HG02981 (cell line): ENCODE measurements around the gene MIER3.

Source experiments
- ATAC-seq: cut with Tn5 transposase; IDR thresholded peaks from one replicate; pipeline ENCODE4 v1.9.1; 2021; ENCODE audit warnings: mild to moderate bottlenecking, moderate library complexity; ENCODE audit not compliant: unreplicated experiment

The MIER3 gene

DNA sequence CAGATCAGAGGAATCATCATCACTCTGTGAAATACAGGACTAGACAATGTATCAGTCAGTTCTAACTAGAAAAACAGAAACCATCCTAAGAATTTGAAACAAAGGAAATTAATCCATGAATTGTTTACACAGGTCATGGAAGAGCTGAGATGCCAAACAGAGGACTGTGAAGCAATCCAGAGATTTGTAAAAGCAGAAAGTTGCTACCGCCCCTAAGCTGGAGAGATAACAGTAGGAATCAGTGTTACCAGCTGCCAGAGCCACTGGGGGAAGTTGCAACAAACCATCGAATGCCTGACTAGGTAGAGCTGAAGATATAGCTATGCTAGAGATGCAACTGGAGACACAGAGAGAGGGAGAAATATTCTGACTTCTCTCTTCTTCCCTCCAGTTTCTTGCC, 10.4 kb upstream of the MIER3 start:
- no peak for ATAC-seq

GRCh38 chr5:56961746-56962145, 9.8 kb upstream of the MIER3 start:
- ATAC-seq: no peak

GRCh38 chr5:56959326-56959725, 7.4 kb upstream of the MIER3 start:
- ATAC-seq: no peak

- ATAC-seq: no peak
Measured at GRCh38 chr5:56958595-56958994, 6.7 kb upstream of the MIER3 start.

DNA sequence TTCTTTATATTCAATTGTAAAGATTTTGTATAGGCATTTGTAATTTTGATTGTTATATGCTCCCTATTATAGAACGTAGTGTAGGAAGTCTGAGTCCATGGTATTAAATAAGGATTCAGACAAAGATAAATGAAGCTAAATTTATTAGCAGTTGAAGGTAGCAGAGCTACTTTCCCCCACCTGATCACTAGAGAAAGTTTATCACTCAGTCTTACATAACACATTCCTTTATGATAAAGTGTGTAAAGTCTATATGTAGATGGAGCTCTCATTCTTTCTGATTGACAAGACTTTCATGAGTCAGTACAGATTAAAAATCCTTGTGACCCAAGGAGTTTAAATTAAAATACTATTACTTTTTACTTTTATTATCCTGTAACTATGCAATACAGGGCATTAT, 2.3 kb upstream of the MIER3 start:
- no peak for ATAC-seq

DNA sequence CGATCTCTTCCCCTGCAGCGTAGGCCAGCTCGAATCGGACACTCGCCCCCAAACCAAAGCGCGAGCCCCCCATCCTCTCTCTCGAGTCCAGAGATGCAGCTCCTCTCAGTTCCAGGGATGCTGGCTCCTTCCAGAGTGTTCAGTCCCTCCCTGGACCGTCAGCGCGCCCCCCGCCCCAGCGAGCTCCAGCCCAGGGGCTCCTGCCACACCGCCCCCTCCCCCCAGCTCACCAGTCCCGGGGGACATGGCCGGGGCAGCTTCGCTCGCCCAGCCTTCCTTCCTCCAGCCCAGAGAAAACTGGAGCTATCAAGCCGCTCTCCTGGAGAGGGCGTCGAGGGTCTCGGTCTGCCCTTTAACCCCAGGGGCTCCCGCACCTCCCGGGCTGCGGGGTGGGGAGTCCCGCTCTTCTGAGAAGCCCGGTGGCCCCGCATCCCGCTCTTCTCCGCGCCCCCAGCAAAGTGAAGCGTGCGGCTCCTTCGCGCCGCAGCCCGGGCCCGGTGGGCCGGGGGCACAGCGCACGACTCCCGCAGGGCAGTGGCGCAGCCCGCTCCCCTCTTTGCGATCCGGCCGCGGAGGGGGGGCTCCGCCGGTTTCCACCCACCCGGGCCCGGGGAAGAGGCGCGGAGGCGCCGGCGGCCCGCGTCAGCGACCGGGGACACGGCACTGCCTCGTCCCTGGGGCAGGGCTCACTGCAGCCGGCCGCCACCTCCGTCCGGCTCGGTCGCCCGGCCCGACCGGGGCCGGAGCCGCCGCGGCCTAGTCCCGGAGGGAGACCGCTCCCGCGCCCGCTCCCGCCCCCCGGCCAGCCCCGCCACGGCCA, 587 bp downstream of the MIER3 start:
- peak; percentile 44 for ATAC-seq

DNA sequence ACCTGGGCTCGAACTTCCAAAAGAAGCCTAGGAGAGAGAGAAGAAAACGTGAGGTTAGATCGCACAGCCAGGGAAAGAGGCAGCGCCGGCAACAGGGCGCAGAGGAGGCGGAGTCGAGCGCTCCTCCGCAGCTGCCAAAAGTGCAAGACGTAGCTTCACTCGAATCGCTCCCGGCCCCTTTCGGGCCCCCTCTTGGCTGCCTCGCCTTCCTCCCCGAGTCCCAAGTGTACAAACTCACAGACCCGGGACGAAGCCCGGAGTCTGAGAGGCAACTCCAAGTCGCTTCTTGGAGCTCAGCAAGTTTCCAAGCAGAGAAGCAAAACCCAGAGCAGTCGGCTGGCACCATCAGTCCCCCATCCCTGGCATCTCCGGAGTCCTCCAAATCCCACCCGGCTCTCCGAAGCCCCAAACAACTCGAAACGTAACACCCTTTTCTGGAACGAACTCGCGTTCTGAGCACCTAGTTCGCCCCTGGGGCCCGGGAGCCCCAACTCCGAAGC, 1.2 kb downstream of the MIER3 start:
- peak; percentile 37 for ATAC-seq

DNA sequence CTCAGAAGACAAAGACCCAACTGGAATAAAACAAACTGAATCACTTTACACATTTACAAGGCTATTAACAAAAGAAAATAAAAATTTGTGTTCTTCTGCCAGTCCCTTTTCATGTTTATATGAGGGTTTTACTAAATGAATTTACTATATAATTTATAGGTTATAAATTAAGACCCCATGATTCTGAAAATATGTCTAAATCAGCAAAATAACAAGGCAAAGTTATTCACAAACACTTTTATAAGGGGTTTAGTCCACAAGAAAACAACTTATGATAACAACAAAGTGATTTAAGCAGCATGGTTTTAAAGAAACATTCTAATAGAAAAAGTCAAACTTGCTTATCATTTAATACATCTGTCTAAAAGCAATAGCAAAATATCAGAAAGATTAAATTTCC, 4.9 kb downstream of the MIER3 start:
- no peak for ATAC-seq

DNA sequence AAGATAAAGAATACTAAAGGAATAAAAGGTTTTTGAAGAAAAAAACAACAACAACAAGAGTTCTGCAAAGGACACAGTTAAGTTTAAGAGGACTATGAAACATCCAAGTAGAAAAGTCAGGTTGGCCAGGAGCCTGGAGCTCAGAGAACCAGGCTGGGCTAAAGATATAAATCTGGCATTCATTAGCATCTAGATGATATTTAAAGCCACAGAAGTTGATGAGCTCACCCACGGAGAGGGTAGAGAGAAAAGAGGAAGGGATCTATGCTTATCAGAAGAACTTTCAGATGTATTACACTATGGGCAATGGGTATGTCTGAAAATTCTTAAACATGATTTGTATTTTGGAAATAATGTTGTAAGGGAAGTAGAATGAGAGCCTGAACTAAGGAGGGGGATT, 9.9 kb downstream of the MIER3 start:
- no peak for ATAC-seq

DNA sequence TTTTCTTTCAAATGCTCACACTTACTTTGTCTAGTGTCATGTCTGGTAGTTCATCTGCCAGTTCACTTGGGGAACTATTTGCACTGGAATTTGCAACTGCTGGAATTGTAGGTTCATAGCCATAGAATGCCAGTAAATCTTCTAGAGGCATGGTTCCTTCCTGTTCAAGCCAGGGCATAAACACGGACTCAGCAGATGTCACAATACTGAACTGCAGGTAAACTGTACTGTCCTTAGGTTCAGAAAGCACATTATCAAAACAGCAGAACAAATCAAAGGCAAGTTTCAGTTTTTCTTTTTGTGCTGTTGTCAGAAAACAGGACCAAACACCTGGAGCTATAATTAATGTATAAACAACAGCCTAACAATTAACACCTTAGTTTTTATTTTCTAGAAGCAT, 13.1 kb downstream of the MIER3 start:
- ATAC-seq: no peak

- ATAC-seq: no peak
Measured at GRCh38 chr5:56934325-56934724, 17.6 kb downstream of the MIER3 start.

- ATAC-seq: no peak
Measured at GRCh38 chr5:56922922-56923321, 29.0 kb downstream of the MIER3 start.

- no peak for ATAC-seq
Measured at GRCh38 chr5:56919942-56920662, 31.8 kb downstream of the MIER3 start.

DNA sequence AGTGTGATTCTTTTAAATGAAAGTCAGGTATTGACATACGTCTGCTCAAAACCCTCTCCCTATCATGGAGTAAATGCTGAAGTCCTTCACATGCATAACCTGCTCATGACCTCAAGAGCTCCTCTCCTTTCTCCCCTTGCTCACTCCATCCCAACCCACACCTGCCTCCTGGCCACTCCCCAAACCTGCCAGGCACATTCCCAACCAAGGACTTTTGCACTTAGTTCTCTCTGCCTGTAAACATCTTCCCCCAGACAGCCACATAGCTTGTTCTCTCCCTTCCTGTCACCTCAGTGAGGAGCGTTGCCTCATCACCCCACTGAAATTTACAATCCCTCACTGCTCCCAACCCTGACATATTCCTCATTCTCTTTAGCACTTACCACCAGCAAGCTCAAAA, 33.9 kb downstream of the MIER3 start:
- ATAC-seq: no peak

- no peak for ATAC-seq
Measured at GRCh38 chr5:56917534-56917933, 34.4 kb downstream of the MIER3 start.

- no peak for ATAC-seq
Measured at GRCh38 chr5:56914678-56915077, 37.2 kb downstream of the MIER3 start.

GRCh38 chr5:56913766-56914165, 38.2 kb downstream of the MIER3 start:
- no peak for ATAC-seq

DNA sequence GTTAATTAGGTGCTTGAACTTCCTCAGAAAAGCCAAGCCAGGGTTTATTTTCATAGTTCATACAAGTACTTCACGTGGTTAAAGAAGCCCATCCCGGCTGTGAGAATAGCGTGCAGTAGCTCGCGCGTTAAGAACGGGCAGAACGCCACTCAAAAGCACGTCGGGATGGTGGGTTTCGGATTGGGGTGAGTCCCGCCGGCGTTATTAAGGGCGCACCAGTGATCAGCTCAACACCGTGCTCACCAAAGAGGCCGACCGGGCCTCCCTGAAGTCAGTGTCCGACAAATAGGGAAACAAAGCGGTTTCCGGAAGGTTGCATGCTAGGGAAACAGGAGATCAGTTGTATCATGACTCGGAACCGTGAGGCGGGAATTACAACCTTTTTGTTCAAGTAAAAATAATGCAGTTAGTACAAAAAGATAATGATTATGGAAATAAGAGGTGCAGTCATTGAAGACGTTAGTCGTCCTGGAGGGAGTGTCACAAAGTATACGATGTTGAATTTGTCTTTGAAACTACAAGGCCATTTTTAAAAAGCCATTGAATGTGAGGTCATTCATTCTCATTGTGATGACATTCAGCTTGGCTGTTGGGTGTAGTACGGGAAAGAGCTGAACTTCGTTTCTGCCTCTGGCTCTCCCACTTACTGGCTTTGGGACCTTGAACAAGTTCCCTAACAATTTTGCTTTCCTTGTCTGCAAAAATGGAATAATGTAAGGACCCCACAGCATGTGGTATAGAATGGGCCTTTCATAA, 41.5 kb downstream of the MIER3 start:
- ATAC-seq: peak; percentile 14

DNA sequence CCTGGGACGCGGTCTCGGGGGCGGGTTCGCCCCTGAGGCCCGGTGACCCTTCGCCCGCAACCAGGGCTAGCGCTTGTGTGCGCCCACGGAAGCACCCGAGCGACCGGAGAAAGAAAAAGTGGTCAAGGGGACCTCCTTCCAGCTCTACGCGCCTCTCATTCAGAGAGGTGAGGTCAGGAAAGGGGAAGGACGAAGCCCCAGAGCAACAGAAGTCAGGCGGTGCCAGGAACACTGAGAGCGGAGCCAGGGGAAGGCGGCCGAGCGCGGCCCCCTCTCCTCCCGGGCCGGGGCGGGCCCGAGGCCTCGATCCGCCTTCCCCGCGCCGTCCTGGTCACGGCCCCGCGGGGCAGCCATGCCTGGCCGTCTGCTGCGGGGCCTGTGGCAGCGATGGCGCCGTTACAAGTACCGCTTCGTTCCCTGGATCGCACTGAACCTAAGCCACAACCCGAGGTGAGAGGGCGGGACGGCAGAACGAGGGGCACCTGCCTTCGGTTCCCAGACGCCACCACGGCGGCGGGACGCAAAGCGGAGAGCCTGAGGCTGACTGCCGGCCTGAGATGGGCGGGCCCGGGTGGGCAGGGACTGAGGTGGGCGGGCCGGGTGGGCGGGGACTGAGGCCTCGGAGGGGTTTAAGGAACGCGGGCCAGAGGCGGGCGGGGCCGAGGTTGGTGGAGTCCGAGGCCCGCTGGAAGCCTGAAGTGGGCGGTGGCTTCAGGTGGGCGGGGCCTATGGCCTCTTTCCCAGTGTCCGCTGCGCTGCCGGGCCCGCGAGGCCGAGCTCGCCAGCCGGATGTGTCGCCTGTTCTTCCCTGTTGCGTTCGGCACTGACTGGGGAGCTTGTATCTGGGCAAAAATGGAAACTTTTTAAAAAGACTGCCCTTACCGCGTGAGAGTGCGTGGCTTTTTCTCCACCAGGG, 42.4 kb downstream of the MIER3 start, which contains the start of gene SETD9:
Gene SETD9 (plus strand): TSS at position 303 of the 916 bp plus-strand sequence. CDS start 50 bp downstream, at position 353.
- peak; percentile 75 for ATAC-seq

- peak; percentile 40 for ATAC-seq
Measured at GRCh38 chr5:56908942-56909293, 43.0 kb downstream of the MIER3 start.
